ENCODE data around the gene MED15. TPM values are rescaled to one million over a fixed set of nuclear protein-coding genes. Genes with fewer than 3 reads are reported as not detected.
"Not testable (repeated sequence)": the region's sequence is repeated elsewhere in the genome, so short reads cannot be mapped to it uniquely, and the experiment has no call there.

Gene MED15
- total RNA-seq, 1 experiment from 2014 or later = 9.1 TPM

GRCh38 chr22:20600137-20600673 is 92.8 kb downstream of the MED15 start:
- no peak for DNase-seq (ENCODE audit: low spot score)

GRCh38 chr22:20601308-20601707 is 93.9 kb downstream of the MED15 start:
- no peak for DNase-seq (ENCODE audit: low spot score)

GRCh38 chr22:20602609-20603164 is 95.3 kb downstream of the MED15 start:
- DNase-seq (ENCODE audit: low spot score) = no peak

- DNase-seq (ENCODE audit: low spot score) = no peak
Observed at GRCh38 chr22:20604092-20604747, 96.8 kb downstream of the MED15 start.

- no peak for DNase-seq (ENCODE audit: low spot score)
Observed at GRCh38 chr22:20604776-20605221, 97.4 kb downstream of the MED15 start.

GRCh38 chr22:20605328-20605727 is 97.9 kb downstream of the MED15 start:
- no peak for DNase-seq (ENCODE audit: low spot score)

GRCh38 chr22:20606041-20606783 is 98.8 kb downstream of the MED15 start:
- peak; percentile 43 for DNase-seq (ENCODE audit: low spot score)

GRCh38 chr22:20606784-20607128 is 99.3 kb downstream of the MED15 start:
- no peak for DNase-seq (ENCODE audit: low spot score)

- no peak for DNase-seq (ENCODE audit: low spot score)
Observed at GRCh38 chr22:20607157-20607907, 99.9 kb downstream of the MED15 start.

- no peak for DNase-seq (ENCODE audit: low spot score)
Observed at GRCh38 chr22:20610243-20610686, 102.9 kb downstream of the MED15 start.

- DNase-seq (ENCODE audit: low spot score) = no peak
Observed at GRCh38 chr22:20610757-20611156, 103.3 kb downstream of the MED15 start.

- no peak for DNase-seq (ENCODE audit: low spot score)
Observed at GRCh38 chr22:20611418-20611817, 104.0 kb downstream of the MED15 start.

- DNase-seq (ENCODE audit: low spot score) = no peak
Observed at GRCh38 chr22:20613301-20613700, 105.9 kb downstream of the MED15 start.

GRCh38 chr22:20615021-20615420 is 107.6 kb downstream of the MED15 start:
- no peak for DNase-seq (ENCODE audit: low spot score)

GRCh38 chr22:20615533-20616450 is 108.4 kb downstream of the MED15 start:
- no peak for DNase-seq (ENCODE audit: low spot score)

GRCh38 chr22:20616451-20617043 is 109.1 kb downstream of the MED15 start:
- DNase-seq (ENCODE audit: low spot score) = no peak

- DNase-seq (ENCODE audit: low spot score) = no peak
Observed at GRCh38 chr22:20618488-20618887, 111.1 kb downstream of the MED15 start.

GRCh38 chr22:20619045-20619892 is 111.9 kb downstream of the MED15 start:
- no peak for DNase-seq (ENCODE audit: low spot score)

- not testable (repeated sequence) for DNase-seq (ENCODE audit: low spot score)
Observed at GRCh38 chr22:20619893-20620194, 112.4 kb downstream of the MED15 start.

GRCh38 chr22:20621162-20621561 is 113.8 kb downstream of the MED15 start:
- DNase-seq (ENCODE audit: low spot score) = no peak

Measured in H4 (cell line).